HepG2 (cell line): ENCODE measurements around the gene WDR70. TPM values are rescaled to one million over a fixed set of nuclear protein-coding genes. Genes with fewer than 3 reads are reported as not detected.
A peak's percentile ranks its signal among the peaks of the same experiment; 100 is the strongest.

Experiments used
- ATAC-seq: fragments of 200-7000 bp; cut with Tn5 transposase; 3 replicates; pipeline ENCODE4 v1.9.1; 2020; ENCODE audit warnings: mild to moderate bottlenecking, moderate library complexity
- BruUV-seq: library from RNA; stranded (reverse); fragments of 400-500 nt; replicated peaks from 2 replicates; lab custom pipeline; 2021; lab: Mats Ljungman, UMichigan
- CTCF ChIA-PET: fragments of 300-600 bp; formaldehyde crosslinking; extraction: SDS; loops from one replicate; lab custom pipeline; 2021; ENCODE audit warnings: low total read pairs, inconsistent platforms, low intra/inter-chr PET ratio; lab: Yijun Ruan, JAX
- POLR2A ChIA-PET: fragments of 350-600 bp; sonication (Branson Sonifier 250); formaldehyde crosslinking; loops from one replicate; lab custom pipeline; 2020; ENCODE audit warnings: antibody characterized with exemption, inconsistent platforms; lab: Yijun Ruan, JAX
- DNase-seq: peaks from one replicate; pipeline ENCODE4 v3.0.0-alpha.2; 2015; ENCODE audit warnings: low spot score
- FAIRE-seq: peaks from 3 replicates; lab custom pipeline; 2011; peaks lifted over from hg19 to GRCh38; lab: Jason Lieb, UNC
- H2AFZ ChIP-seq: one replicate; pipeline ENCODE4 v1.6.1; 2011; ENCODE audit warnings: low read length, inconsistent platforms
- H3K27ac ChIP-seq: fragments of 300-600 bp; 3 replicates; pipeline ENCODE4 v1.8.0; 2011; ENCODE audit warnings: mixed run types, mild to moderate bottlenecking, mixed read lengths, low read length, inconsistent platforms; ENCODE audit not compliant: insufficient read depth; ENCODE audit errors: extremely low read length
- H3K27me3 ChIP-seq, 2 experiments: fragments of 200-600 bp in 1 of 2; 2 replicates in 1 of 2; 3 replicates in 1 of 2; pipeline versions ENCODE4 v1.6.0 to v1.8.0; 2011; ENCODE audit warnings: low read length in 2 of 2, mild to moderate bottlenecking in 2 of 2, moderate library complexity in 2 of 2, inconsistent platforms in 1 of 2; ENCODE audit not compliant: insufficient read depth in 2 of 2, control insufficient read depth in 1 of 2
- H3K36me3 ChIP-seq, 2 experiments: fragments of 200-600 bp in 1 of 2; replicated peaks in 1 of 2; 2 replicates in 1 of 2; 3 replicates in 1 of 2; pipeline versions ENCODE4 v1.5.1 to v1.8.0; 2011; ENCODE audit warnings: low read length in 2 of 2, inconsistent platforms in 1 of 2; ENCODE audit not compliant: insufficient read depth in 2 of 2, control insufficient read depth in 1 of 2
- H3K4me1 ChIP-seq: 2 replicates; pipeline ENCODE4 v1.5.1; 2012; ENCODE audit warnings: low read length, inconsistent platforms; ENCODE audit not compliant: insufficient read depth
- H3K4me2 ChIP-seq: 2 replicates; pipeline ENCODE4 v1.6.0; 2011; ENCODE audit warnings: low read depth, low read length, inconsistent platforms
- H3K4me3 ChIP-seq, 3 experiments: fragments of 200-600 bp in 1 of 3; sonication (generic), shearing (Covaris generic) in 1 of 3; replicated peaks in 1 of 3; 2 replicates each; pipeline ENCODE4 v1.5.1; 2011 to 2016; ENCODE audit warnings: low read length in 3 of 3, inconsistent platforms in 2 of 3, low read depth in 2 of 3, mild to moderate bottlenecking in 2 of 3, control low read depth in 1 of 3, mixed read lengths in 1 of 3; ENCODE audit not compliant: insufficient read depth in 1 of 3
- H3K79me2 ChIP-seq: one replicate; pipeline ENCODE4 v1.6.1; 2011; ENCODE audit warnings: low read length, inconsistent platforms; ENCODE audit not compliant: insufficient read depth
- H3K9ac ChIP-seq: 2 replicates; pipeline ENCODE4 v1.6.0; 2011; ENCODE audit warnings: mild to moderate bottlenecking, low read depth, low read length, inconsistent platforms; ENCODE audit not compliant: insufficient read depth
- H3K9me3 ChIP-seq: 2 replicates; pipeline ENCODE4 v1.5.1; 2012; ENCODE audit warnings: mild to moderate bottlenecking, low read length
- H4K20me1 ChIP-seq: 2 replicates; pipeline ENCODE4 v1.6.0; 2011; ENCODE audit warnings: inconsistent platforms, mild to moderate bottlenecking, low read length, moderate library complexity; ENCODE audit not compliant: insufficient read depth
- ARNTL ChIP-seq: sonication (generic); formaldehyde crosslinking; IDR thresholded peaks from 2 replicates; pipeline ENCODE4 v1.4.0; 2020; ENCODE audit warnings: mild to moderate bottlenecking, missing genetic modification reagents
- CREM ChIP-seq, 2 experiments: sonication (generic) in 1 of 2; formaldehyde crosslinking in 1 of 2; IDR thresholded peaks; 2 replicates each; pipeline versions ENCODE4 v1.4.0 to v1.6.1; 2016 to 2020; ENCODE audit warnings: antibody characterized with exemption in 1 of 2, mild to moderate bottlenecking in 1 of 2, missing genetic modification reagents in 1 of 2
- HNRNPK ChIP-seq: fragments of 200-400 bp; formaldehyde crosslinking; IDR thresholded peaks from 2 replicates; pipeline ENCODE4 v1.6.1; 2018; ENCODE audit warnings: low read length, low read depth, moderate library complexity, mild to moderate bottlenecking; ENCODE audit not compliant: poor library complexity, severe bottlenecking
- KDM6A ChIP-seq: IDR thresholded peaks from 2 replicates; pipeline ENCODE4 v1.6.1; 2016; ENCODE audit warnings: low read depth
- PCBP1 ChIP-seq: fragments of 200-400 bp; formaldehyde crosslinking; IDR thresholded peaks from 2 replicates; pipeline ENCODE4 v1.6.1; 2017; ENCODE audit warnings: mild to moderate bottlenecking, low read depth, low read length, borderline replicate concordance
- PCBP2 ChIP-seq: fragments of 200-400 bp; formaldehyde crosslinking; optimal IDR thresholded peaks from 2 replicates; pipeline ENCODE3; 2018; ENCODE audit warnings: low read length, low read depth; ENCODE audit not compliant: poor library complexity, severe bottlenecking
- RORA ChIP-seq: sonication (generic); formaldehyde crosslinking; IDR thresholded peaks from 2 replicates; pipeline ENCODE4 v1.5.0; 2020; ENCODE audit warnings: mild to moderate bottlenecking, missing genetic modification reagents, moderate library complexity
- SRSF4 ChIP-seq: fragments of 200-400 bp; formaldehyde crosslinking; IDR thresholded peaks from one replicate; pipeline ENCODE4 v1.6.1; 2018; ENCODE audit warnings: mild to moderate bottlenecking, low read depth, low read length, moderate library complexity; ENCODE audit not compliant: poor library complexity, severe bottlenecking
- ZNF343 ChIP-seq: sonication (generic); formaldehyde crosslinking; IDR thresholded peaks from 2 replicates; pipeline ENCODE4 v1.4.0; 2020; ENCODE audit warnings: mild to moderate bottlenecking, missing genetic modification reagents
- ZNF441 ChIP-seq: sonication (generic); formaldehyde crosslinking; IDR thresholded peaks from 2 replicates; pipeline ENCODE4 v1.7.0; 2021; ENCODE audit warnings: missing genetic modification reagents, borderline replicate concordance
- WGBS: methylation state at CpG from one replicate; pipeline ENCODE4 v1.1.6; 2017; ENCODE audit warnings: low lambda C conversion rate; 5-methylcytosine and 5-hydroxymethylcytosine counted together
- in situ Hi-C: cut with HindIII; loops from 2 replicates; pipeline ENCODE4 v1.10.0; 2017; ENCODE audit warnings: low pct_unique_long_range_greater_than_20kb; ENCODE audit not compliant: extremely low pct_ligation_motif_present
- intact Hi-C: fragments of 100-400 bp; cut with micrococcal nuclease; formaldehyde crosslinking; loops from one replicate; pipeline ENCODE4 v1.10.0; 2022; ENCODE audit not compliant: unreplicated experiment
- polyA plus RNA-seq, 8 experiments: library from polyadenylated mRNA; depleted of rRNA in 3 of 8; stranded (reverse) in 7 of 8; unstranded in 1 of 8; fragments of >200 nt; fragmentation: Illumina TruSeq in 4 of 8; extraction: Trizol in 4 of 8; gene quantifications; 2 replicates each; pipeline versions ENCODE4 v1.2.1 to v1.2.3, GENCODE V29; 2011 to 2016; ENCODE audit warnings: low read depth in 4 of 8, missing spikeins in 1 of 8, mixed read lengths in 1 of 8; ENCODE audit not compliant: insufficient read depth in 1 of 8
- total RNA-seq, 5 experiments: library from RNA; depleted of rRNA; stranded (reverse); fragments of >200 nt; fragmentation: Illumina TruSeq; extraction: Trizol; gene quantifications; 2 replicates each; pipeline ENCODE4 v1.2.3, GENCODE V29; 2016; ENCODE audit warnings: low read depth in 1 of 5
- TF ChIP-seq, protein P1 (sequence below), 2 experiments: sonication (generic) in 1 of 2; formaldehyde crosslinking in 1 of 2; IDR thresholded peaks; 2 replicates each; pipeline versions ENCODE4 v1.6.1 to v1.9.0; 2014 to 2022; ENCODE audit warnings: antibody characterized with exemption in 1 of 2, borderline replicate concordance in 1 of 2, inconsistent platforms in 1 of 2, low read depth in 1 of 2, missing genetic modification reagents in 1 of 2

The WDR70 gene
- total and polyA plus RNA-seq, 2 of the 13 experiments (the other 11 are each of a cell fraction or from before 2014, with no cell fraction given), result 14.6 to 30.6 TPM

DNA sequence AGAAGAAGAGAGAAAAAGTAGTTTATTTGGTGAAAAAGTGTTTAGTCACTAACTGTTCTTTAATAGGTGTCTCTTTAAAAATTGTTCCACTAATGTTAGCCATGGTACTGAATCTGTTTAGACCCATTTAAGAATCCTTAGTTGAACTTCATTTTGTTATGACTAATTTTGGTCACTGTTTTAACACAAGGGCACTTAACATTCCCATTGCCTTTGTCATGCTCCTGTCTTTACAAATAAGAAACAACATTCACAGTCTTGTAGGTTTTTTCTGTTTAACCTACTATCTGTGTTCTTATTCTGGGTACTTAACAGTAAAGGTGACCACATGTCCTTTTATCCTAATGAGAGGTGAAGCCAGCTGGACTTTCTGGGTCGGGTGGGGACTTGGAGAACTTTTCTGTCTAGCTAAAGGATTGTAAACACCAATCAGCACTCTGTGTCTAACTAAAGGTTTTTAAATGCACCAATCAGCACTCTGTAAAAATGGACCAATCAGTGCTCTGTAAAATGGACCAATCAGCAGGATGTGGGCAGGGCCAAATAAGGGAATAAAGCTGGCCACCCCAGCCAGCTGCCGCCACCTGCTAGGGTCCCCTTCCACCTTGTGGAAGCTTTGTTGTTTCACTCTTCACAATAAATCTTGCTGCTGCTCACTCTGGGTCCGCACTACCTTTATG lies 116.7 kb downstream of the WDR70 start:
- FAIRE-seq (no peak), DNase-seq (no peak), ATAC-seq (no peak)
- Histone ChIP-seq H4K20me1 (no peaks in the 10 kb centered on the region), H3K4me3 (no peak overlapping the region), H3K27me3 (no peaks in the 10 kb centered on the region), H3K4me2 (no peak overlapping the region), H3K4me1 (no peaks in the 10 kb centered on the region), H3K27ac (no peak overlapping the region), H2AFZ (no peak overlapping the region), H3K9ac (no peak overlapping the region), H3K9me3 (no peaks in the 10 kb centered on the region), H3K36me3 (peaks cover 0 to 7% of the 10 kb centered on the region in 2 experiments; a peak in 2 of 5 replicates), H3K79me2 (no peaks in the 10 kb centered on the region)
- ChIA-PET POLR2A (no interaction called here), CTCF (no interaction called here)
- BruUV-seq, result no TSS peak
- intact Hi-C loops, result no loop called here
- in situ Hi-C loops, result no loop called here
- TF ChIP-seq SRSF4, result no peak
- 100% methylated on average over 3 of the region's 3 CpGs for WGBS

DNA sequence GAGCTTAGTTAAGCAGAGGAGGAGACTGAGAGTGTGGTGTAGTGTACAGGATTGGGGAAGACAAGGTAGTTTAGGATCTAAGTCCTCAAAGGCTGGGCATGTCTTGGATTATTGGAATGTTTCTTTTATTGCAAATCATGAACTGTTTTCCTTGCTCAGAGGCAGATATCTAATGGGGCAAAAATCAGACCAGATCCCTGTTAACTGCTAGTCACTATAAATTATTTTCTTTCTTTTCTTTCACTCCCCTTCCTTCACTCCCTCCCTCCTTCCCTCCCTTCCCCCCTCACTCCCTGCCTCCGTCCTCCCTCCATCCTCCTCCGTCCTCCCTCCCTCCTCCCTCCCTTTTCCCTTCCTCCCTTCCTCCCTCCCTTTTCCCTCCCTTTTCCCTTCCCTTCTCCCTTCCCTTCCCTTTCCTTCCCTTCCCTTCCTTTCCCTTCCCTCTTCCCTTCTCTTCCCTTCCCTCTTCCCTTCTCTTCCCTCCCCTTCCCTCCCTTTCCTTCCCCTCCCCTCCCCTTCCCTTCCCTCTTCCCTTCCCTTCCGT lies 117.9 kb downstream of the WDR70 start:
- Histone ChIP-seq H3K4me2 (no peak overlapping the region), H3K79me2 (no peaks in the 10 kb centered on the region), H3K9ac (no peak overlapping the region), H3K4me3 (no peak overlapping the region), H3K27ac (no peak overlapping the region), H3K36me3 (peaks cover 0 to 7% of the 10 kb centered on the region in 2 experiments; a peak in 2 of 5 replicates), H3K4me1 (no peaks in the 10 kb centered on the region), H3K27me3 (no peaks in the 10 kb centered on the region), H3K9me3 (no peaks in the 10 kb centered on the region), H2AFZ (no peak overlapping the region), H4K20me1 (no peaks in the 10 kb centered on the region)
- ChIA-PET CTCF (no interaction called here), POLR2A (no interaction called here)
- DNase-seq (no peak), FAIRE-seq (no peak), ATAC-seq (no peak)
- no TSS peak for BruUV-seq
- 97% methylated on average over 3 of the region's 3 CpGs for WGBS
- in situ Hi-C loops (no loop called here), intact Hi-C loops (no loop called here)
- peak; percentile 92 for TF ChIP-seq HNRNPK
- TF ChIP-seq ARNTL (CRISPR knock-in tag), result no peak
- no peak for TF ChIP-seq CREM (IDR thresholded peaks at IDR 0.05)
- no peak for TF ChIP-seq CREM (CRISPR knock-in tag; IDR thresholded peaks at IDR 0.05)
- TF ChIP-seq PCBP2, result peak; percentile 97
- TF ChIP-seq, protein P1, sequence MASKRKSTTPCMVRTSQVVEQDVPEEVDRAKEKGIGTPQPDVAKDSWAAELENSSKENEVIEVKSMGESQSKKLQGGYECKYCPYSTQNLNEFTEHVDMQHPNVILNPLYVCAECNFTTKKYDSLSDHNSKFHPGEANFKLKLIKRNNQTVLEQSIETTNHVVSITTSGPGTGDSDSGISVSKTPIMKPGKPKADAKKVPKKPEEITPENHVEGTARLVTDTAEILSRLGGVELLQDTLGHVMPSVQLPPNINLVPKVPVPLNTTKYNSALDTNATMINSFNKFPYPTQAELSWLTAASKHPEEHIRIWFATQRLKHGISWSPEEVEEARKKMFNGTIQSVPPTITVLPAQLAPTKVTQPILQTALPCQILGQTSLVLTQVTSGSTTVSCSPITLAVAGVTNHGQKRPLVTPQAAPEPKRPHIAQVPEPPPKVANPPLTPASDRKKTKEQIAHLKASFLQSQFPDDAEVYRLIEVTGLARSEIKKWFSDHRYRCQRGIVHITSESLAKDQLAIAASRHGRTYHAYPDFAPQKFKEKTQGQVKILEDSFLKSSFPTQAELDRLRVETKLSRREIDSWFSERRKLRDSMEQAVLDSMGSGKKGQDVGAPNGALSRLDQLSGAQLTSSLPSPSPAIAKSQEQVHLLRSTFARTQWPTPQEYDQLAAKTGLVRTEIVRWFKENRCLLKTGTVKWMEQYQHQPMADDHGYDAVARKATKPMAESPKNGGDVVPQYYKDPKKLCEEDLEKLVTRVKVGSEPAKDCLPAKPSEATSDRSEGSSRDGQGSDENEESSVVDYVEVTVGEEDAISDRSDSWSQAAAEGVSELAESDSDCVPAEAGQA (IDR thresholded peaks at IDR 0.05; ENCODE audit: low read depth), result no peak
- TF ChIP-seq, protein P1 (CRISPR knock-in tag; IDR thresholded peaks at IDR 0.05; ENCODE audit: borderline replicate concordance), result no peak
- no peak for TF ChIP-seq RORA (CRISPR knock-in tag)
- TF ChIP-seq KDM6A (CRISPR knock-in tag), result no peak
- TF ChIP-seq PCBP1, result 0 out of 2 replicates have a peak, but pooled peaks have one; percentile 64
- TF ChIP-seq ZNF441 (CRISPR knock-in tag), result no peak
- no peak for TF ChIP-seq ZNF343
